Upper lobe of left lung (tissue), 6 donors: Measurements from ENCODE around the gene FKBP7. TPM values are rescaled to one million over a fixed set of nuclear protein-coding genes. Genes with fewer than 3 reads are reported as not detected.

Source experiments
- ATAC-seq, 2 donors: fragments of 200-7000 bp; cut with Tn5 transposase; one replicate each; pipeline ENCODE4 v1.9.1; 2022; ENCODE audit warnings: mild to moderate bottlenecking in 2 of 2, moderate library complexity in 2 of 2; ENCODE audit not compliant: low FRiP score in 2 of 2
- DNase-seq, 2 donors: peaks; one replicate each; pipeline ENCODE4 v3.0.0-alpha.2; 2019 to 2020
- H3K27ac ChIP-seq, 4 donors: fragments of 200-600 bp; sonication (generic); one replicate each; pipeline ENCODE4 v1.5.1; 2016 to 2019
- H3K27me3 ChIP-seq, 4 donors: fragments of 200-600 bp; sonication (generic); one replicate each; pipeline ENCODE4 v1.5.1; 2017 to 2019
- H3K36me3 ChIP-seq, 4 donors: fragments of 200-600 bp; sonication (generic); one replicate each; pipeline ENCODE4 v1.5.1; 2016 to 2019
- H3K4me1 ChIP-seq, 4 donors: fragments of 200-600 bp; sonication (generic); one replicate each; pipeline ENCODE4 v1.5.1; 2018 to 2019
- H3K4me3 ChIP-seq, 4 donors: fragments of 200-600 bp; sonication (generic); one replicate each; pipeline ENCODE4 v1.5.1; 2017 to 2019; ENCODE audit warnings: mild to moderate bottlenecking in 2 of 4, moderate library complexity in 1 of 4
- H3K9me3 ChIP-seq, 4 donors: fragments of 200-600 bp; sonication (generic); one replicate each; pipeline ENCODE4 v1.5.1; 2018 to 2019
- EP300 ChIP-seq, 4 donors: sonication (generic); formaldehyde crosslinking; IDR thresholded peaks; one replicate each; pipeline ENCODE4 v1.5.1; 2017; ENCODE audit warnings: antibody characterized with exemption in 4 of 4, control low read depth in 2 of 4
- POLR2A ChIP-seq, 4 donors: fragments of 450-650 bp; IDR thresholded peaks; one replicate each; pipeline ENCODE4 v1.5.1; 2016 to 2017; ENCODE audit warnings: antibody characterized with exemption in 4 of 4, mild to moderate bottlenecking in 2 of 4
- POLR2AphosphoS5 ChIP-seq, 2 donors: sonication (generic); formaldehyde crosslinking; IDR thresholded peaks; one replicate each; pipeline ENCODE4 v1.5.1; 2017; ENCODE audit warnings: antibody characterized with exemption in 2 of 2
- WGBS, 2 donors: methylation state at CpG; one replicate each; pipeline ENCODE4 v1.1.5; 2017 to 2018; 5-methylcytosine and 5-hydroxymethylcytosine counted together
- total RNA-seq, 6 donors: library from RNA; depleted of rRNA in 4 of 6; stranded (reverse); fragments of >200 nt in 4 of 6; gene quantifications; one replicate each; pipeline versions ENCODE4 v1.1.0 to v1.2.1, GENCODE V29; 2016 to 2021
- TF ChIP-seq, protein P1 (sequence below), 6 experiments: fragments of 450-650 bp in 4 of 6; fragments of 200-600 bp in 2 of 6; sonication (generic) in 2 of 6; IDR thresholded peaks; one replicate each; pipeline ENCODE4 v1.5.1; 2016 to 2019; ENCODE audit warnings: antibody characterized with exemption in 6 of 6
- donor health status: DM: no; HTN: no; CAD: no; lungs with moderate emphysema.
- donor health status: DM: no; HTN: yes; CAD: no; lungs with severe emphysema.

Gene FKBP7
- total RNA-seq, 6 donors from 2014 or later, result 3.1 to 13.3 (median 5.3) TPM

DNA sequence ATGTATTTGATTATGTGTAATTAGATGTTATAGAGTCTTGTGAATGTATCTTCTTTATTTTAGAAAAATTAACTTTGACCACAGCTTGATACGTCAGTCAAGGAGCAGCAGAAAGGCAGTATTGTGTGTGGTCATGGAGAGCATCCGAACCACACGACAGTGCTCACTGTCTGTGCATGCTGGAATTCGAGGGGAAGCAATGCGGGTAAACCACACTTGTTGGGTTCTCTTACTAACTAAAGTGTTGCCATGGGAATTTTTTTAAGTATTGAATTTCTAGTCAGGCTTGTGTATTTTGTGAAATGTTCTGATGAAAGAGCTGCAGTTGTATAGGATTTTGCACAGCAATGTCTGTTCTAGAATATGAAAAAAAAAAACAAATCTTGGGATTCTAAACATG is 22.5 kb downstream of the FKBP7 start:
- no peak for DNase-seq
- 88 to 94% methylated on average over 5 of the region's 5 CpGs for WGBS, 2 donors
- no peaks in the 10 kb centered on the region for H3K27me3 ChIP-seq
- ATAC-seq, result no peak
- no peak for TF ChIP-seq EP300 (IDR thresholded peaks at IDR 0.05)
- no peak for TF ChIP-seq POLR2AphosphoS5 (IDR thresholded peaks at IDR 0.05)
- TF ChIP-seq, protein P1, sequence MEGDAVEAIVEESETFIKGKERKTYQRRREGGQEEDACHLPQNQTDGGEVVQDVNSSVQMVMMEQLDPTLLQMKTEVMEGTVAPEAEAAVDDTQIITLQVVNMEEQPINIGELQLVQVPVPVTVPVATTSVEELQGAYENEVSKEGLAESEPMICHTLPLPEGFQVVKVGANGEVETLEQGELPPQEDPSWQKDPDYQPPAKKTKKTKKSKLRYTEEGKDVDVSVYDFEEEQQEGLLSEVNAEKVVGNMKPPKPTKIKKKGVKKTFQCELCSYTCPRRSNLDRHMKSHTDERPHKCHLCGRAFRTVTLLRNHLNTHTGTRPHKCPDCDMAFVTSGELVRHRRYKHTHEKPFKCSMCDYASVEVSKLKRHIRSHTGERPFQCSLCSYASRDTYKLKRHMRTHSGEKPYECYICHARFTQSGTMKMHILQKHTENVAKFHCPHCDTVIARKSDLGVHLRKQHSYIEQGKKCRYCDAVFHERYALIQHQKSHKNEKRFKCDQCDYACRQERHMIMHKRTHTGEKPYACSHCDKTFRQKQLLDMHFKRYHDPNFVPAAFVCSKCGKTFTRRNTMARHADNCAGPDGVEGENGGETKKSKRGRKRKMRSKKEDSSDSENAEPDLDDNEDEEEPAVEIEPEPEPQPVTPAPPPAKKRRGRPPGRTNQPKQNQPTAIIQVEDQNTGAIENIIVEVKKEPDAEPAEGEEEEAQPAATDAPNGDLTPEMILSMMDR (IDR thresholded peaks at IDR 0.05), result no peak
- TF ChIP-seq POLR2A (IDR thresholded peaks at IDR 0.05), result no peak
- H3K9me3 ChIP-seq, result no peaks in the 10 kb centered on the region
- no peak overlapping the region for H3K27ac ChIP-seq
- H3K36me3 ChIP-seq, result no peaks in the 10 kb centered on the region
- H3K4me3 ChIP-seq, result no peak overlapping the region
- H3K4me1 ChIP-seq, result peaks cover 0 to 6% (median 2%) of the 10 kb centered on the region in 4 donors

DNA sequence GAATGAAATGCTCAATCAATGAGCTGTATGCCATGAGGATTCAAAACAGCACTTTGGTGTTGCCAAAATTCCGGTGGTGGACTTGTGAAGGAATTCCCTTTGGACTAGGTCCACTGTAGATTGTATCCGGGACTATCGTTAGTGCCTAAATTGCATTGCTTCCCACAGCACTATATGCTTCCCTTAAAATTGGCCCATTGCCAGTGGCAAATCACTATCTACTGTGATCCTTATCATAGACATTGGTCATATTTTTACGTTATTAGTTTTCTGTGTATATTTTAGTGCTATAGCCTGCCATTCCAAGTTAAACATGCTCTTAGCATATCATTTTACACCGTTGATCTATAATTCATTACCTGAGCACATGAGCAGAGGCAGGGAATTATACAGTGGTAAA is 25.5 kb downstream of the FKBP7 start:
- Histone ChIP-seq H3K36me3 (peaks cover 0 to 8% (median 3%) of the 10 kb centered on the region in 4 donors), H3K9me3 (no peaks in the 10 kb centered on the region), H3K4me1 (peaks cover 20 to 24% (median 21%) of the 10 kb centered on the region in 4 donors), H3K4me3 (no peak overlapping the region), H3K27ac (no peak overlapping the region), H3K27me3 (no peaks in the 10 kb centered on the region)
- WGBS, 2 donors, result 64 to 74% methylated on average over 5 of the region's 5 CpGs
- DNase-seq (no peak), ATAC-seq (no peak)
- TF ChIP-seq POLR2AphosphoS5 (IDR thresholded peaks at IDR 0.05) (no peak), POLR2A (IDR thresholded peaks at IDR 0.05) (no peak), EP300 (IDR thresholded peaks at IDR 0.05) (no peak)
- TF ChIP-seq, protein P1 (IDR thresholded peaks at IDR 0.05), result no peak

DNA sequence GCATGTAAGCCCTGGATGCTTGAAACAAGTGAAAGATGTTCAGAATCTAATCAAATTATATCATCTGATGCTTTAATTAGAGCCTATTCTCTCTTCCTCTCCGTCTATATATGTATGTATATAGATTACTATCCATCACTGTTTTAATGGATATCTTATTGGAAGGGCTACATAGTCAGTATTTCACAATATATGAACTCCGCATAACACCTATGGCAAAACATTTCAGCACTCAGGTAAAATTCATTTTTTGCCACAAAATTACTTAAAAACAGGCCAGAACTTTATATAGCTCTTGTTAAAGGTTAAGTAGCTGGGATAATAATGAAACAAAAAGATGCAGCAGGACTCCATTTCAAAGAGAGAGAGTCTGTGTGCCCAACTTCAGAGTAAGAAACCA is 26.1 kb downstream of the FKBP7 start:
- no peak for ATAC-seq
- TF ChIP-seq POLR2A (IDR thresholded peaks at IDR 0.05) (no peak), EP300 (IDR thresholded peaks at IDR 0.05) (no peak), POLR2AphosphoS5 (IDR thresholded peaks at IDR 0.05) (no peak)
- TF ChIP-seq, protein P1 (IDR thresholded peaks at IDR 0.05), result no peak
- Histone ChIP-seq H3K27me3 (no peaks in the 10 kb centered on the region), H3K36me3 (peaks cover 0 to 8% (median 4%) of the 10 kb centered on the region in 4 donors), H3K9me3 (no peaks in the 10 kb centered on the region), H3K4me1 (peaks cover 20 to 26% (median 21%) of the 10 kb centered on the region in 4 donors), H3K4me3 (peak overlapping the region in 1 of 4 donors; percentile 80), H3K27ac (peak overlapping the region in 2 of 4 donors; percentile 96 to 97)
- WGBS, 2 donors, result 92 to 100% methylated on average over 2 of the region's 2 CpGs
- no peak for DNase-seq

DNA sequence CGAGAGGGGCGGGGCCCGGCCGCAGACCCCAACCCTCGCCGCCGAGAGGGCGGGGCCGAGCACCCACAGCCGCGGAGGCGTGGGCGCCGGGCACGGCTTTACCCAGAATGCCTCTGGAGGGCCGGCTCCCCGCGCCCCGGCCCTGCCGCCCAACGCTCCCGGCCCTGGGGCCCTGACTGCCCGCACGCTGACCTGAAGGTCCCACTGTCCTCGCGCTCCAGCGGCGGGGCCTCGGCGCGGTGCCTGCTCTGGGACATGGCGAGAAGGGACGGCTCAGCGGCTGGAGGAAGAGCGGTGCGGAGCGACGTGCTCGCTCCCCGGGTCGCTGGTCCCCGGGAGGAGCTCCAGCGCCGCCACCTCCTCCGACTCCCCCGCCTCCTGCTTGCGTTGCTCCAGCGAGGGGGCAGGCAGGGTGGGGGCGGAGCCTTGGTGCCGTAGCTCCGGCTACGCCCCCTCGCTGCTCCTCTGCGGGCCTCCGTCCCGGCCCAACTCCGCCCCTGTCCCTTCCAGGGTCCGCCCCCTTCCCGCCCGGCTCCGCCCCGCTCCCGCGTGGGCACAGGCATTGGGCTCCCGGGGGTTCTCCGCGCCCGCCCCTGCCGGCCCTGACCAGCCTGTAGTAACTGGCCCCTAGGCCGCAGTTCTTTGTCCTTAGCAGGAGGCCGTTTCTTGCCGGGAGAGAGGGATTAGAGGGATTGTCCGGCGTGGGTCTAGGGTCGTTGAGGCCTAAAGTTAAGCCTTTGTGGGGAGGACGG is 27.4 kb downstream of the FKBP7 start, which contains the start of the genes PJVK and PRKRA:
Gene PJVK (plus strand): TSS at position 605 of the 752 bp plus-strand sequence. CDS start 2,032 bp downstream, outside the sequence.
Gene PRKRA (minus strand): TSS at position 402 of the 752 bp plus-strand sequence. CDS start 145 bp downstream, at position 257.
- H3K4me3 ChIP-seq, result peak within 1 kb of the TSS; percentile 36 to 88 (median 75)
- H3K27ac ChIP-seq, result peak within 1 kb of the TSS; percentile 95 to 97 (median 96)
- WGBS, 2 donors, result 0% methylated on average over 7 to 10 of the region's 76 CpGs
- DNase-seq (peak; percentile 99 to 100), ATAC-seq (peak; percentile 99 to 100)
- H3K27me3 ChIP-seq, result no peaks in the 10 kb centered on the region
- TF ChIP-seq, protein P1 (IDR thresholded peaks at IDR 0.05), result peak in 4 of 6 experiments; percentile 8 to 30 (median 21)
- TF ChIP-seq POLR2AphosphoS5 (IDR thresholded peaks at IDR 0.05) (peak; percentile 84 to 94), POLR2A (IDR thresholded peaks at IDR 0.05) (peak in 3 of 4 donors; percentile 90 to 97 (median 91)), EP300 (IDR thresholded peaks at IDR 0.05) (no peak)
- H3K4me1 ChIP-seq, result peaks cover 20 to 26% (median 21%) of the 10 kb centered on the region in 4 donors
- H3K36me3 ChIP-seq, result peaks cover 4 to 17% (median 10%) of the 10 kb centered on the region in 4 donors
- H3K9me3 ChIP-seq, result no peaks in the 10 kb centered on the region
